CD8-positive, alpha-beta memory T cell (primary cell): ENCODE measurements around the gene SLBP. TPM values are rescaled to one million over a fixed set of nuclear protein-coding genes. Genes with fewer than 3 reads are reported as not detected.
A peak's percentile ranks its signal among the peaks of the same experiment; 100 is the strongest.

Source experiments
- CTCF ChIA-PET: fragments of 350-600 bp; sonication (Branson Sonifier 250); formaldehyde crosslinking; loops from one replicate; lab custom pipeline; 2021; ENCODE audit warnings: antibody characterized with exemption; lab: Charles Lee
- POLR2A ChIA-PET: fragments of 350-600 bp; sonication (Branson Sonifier 250); formaldehyde crosslinking; loops from one replicate; lab custom pipeline; 2021; ENCODE audit warnings: antibody characterized with exemption; lab: Charles Lee
- DNase-seq, 5 donors: peaks; one replicate each; pipeline versions ENCODE4 v3.0.0 to v3.0.0-alpha.2; 2020 to 2022; ENCODE audit warnings: mixed read lengths in 1 of 5
- H3K27ac ChIP-seq: one replicate; pipeline ENCODE4 v1.7.0; 2013; ENCODE audit warnings: low read depth, mild to moderate bottlenecking, low read length, moderate library complexity
- H3K27me3 ChIP-seq: 2 replicates; pipeline ENCODE4 v1.7.0; 2013; ENCODE audit warnings: low read length, mild to moderate bottlenecking; ENCODE audit not compliant: insufficient read depth, poor library complexity, severe bottlenecking
- H3K36me3 ChIP-seq: 2 replicates; pipeline ENCODE4 v1.7.0; 2013; ENCODE audit warnings: mild to moderate bottlenecking, low read length, moderate library complexity; ENCODE audit not compliant: insufficient read depth
- H3K4me1 ChIP-seq: 2 replicates; pipeline ENCODE4 v1.7.0; 2013; ENCODE audit warnings: mild to moderate bottlenecking, low read length, moderate library complexity; ENCODE audit not compliant: insufficient read depth
- H3K4me3 ChIP-seq: 2 replicates; pipeline ENCODE4 v1.7.0; 2013; ENCODE audit warnings: mild to moderate bottlenecking, low read length
- H3K9me3 ChIP-seq: 2 replicates; pipeline ENCODE4 v1.7.0; 2013; ENCODE audit warnings: mild to moderate bottlenecking, low read length
- H3K27ac Mint-ChIP-seq, 8 donors: one replicate each; pipeline ENCODE4 v1.8.0; 2020 to 2021; ENCODE audit warnings: mixed read lengths in 8 of 8, mild to moderate bottlenecking in 6 of 8, inconsistent platforms in 3 of 8, moderate library complexity in 3 of 8
- H3K27me3 Mint-ChIP-seq, 2 donors: one replicate each; pipeline ENCODE4 v1.8.0; 2020 to 2021; ENCODE audit warnings: mixed read lengths in 2 of 2, mild to moderate bottlenecking in 1 of 2, moderate library complexity in 1 of 2
- H3K36me3 Mint-ChIP-seq, 3 donors: one replicate each; pipeline ENCODE4 v1.8.0; 2020 to 2021; ENCODE audit warnings: mixed read lengths in 3 of 3, inconsistent platforms in 1 of 3, mild to moderate bottlenecking in 1 of 3
- H3K4me1 Mint-ChIP-seq, 3 donors: one replicate each; pipeline ENCODE4 v1.8.0; 2020 to 2021; ENCODE audit warnings: mixed read lengths in 3 of 3, inconsistent platforms in 1 of 3, mild to moderate bottlenecking in 1 of 3
- H3K4me3 Mint-ChIP-seq, 7 donors: one replicate each; pipeline ENCODE4 v1.8.0; 2020 to 2021; ENCODE audit warnings: mixed read lengths in 7 of 7, mild to moderate bottlenecking in 6 of 7, moderate library complexity in 4 of 7, inconsistent platforms in 2 of 7
- H3K9me3 Mint-ChIP-seq, 5 donors: one replicate each; pipeline ENCODE4 v1.8.0; 2020 to 2022; ENCODE audit warnings: mixed read lengths in 5 of 5, mild to moderate bottlenecking in 3 of 5, moderate library complexity in 2 of 5, inconsistent platforms in 1 of 5
- polyA plus RNA-seq: library from polyadenylated mRNA; unstranded; fragments of 300-500 nt; fragmentation: Illumina TruSeq; gene quantifications from one replicate; pipeline ENCODE4 v1.2.3, GENCODE V29; 2021
- total RNA-seq, 2 experiments: library from RNA; stranded (reverse); gene quantifications; one replicate each; pipeline ENCODE4 v1.2.3, GENCODE V29; 2021

Gene SLBP
- total and polyA plus RNA-seq, 3 experiments from 2014 or later: 71.6 to 164 (median 163) TPM

DNA sequence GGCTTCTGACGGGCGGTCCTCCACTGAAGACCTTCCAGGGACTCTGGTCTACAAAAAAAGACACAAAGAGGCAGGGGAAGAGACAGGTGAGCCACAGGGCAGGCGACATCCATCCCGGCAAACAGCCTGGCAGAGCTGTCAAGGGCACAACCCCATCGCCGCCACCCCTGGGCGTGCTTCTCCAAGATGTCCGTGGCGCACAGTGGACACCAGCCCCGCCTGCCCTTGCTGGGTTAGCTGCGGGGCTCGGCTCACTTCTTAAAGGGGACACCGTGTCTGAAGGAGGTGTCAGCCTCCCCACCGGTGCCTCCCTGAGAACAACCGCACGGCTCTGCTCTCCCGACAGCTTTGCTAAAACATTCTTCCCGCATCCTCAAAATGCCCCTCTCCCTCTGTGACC is 56.4 kb downstream of the SLBP start:
- H3K36me3 Mint-ChIP-seq: no peaks in the 10 kb centered on the region
- Histone ChIP-seq H3K27me3 (no peaks in the 10 kb centered on the region), H3K27ac (no peak overlapping the region), H3K4me1 (no peaks in the 10 kb centered on the region), H3K4me3 (no peak overlapping the region), H3K36me3 (no peaks in the 10 kb centered on the region), H3K9me3 (no peaks in the 10 kb centered on the region)
- no peaks in the 10 kb centered on the region for H3K9me3 Mint-ChIP-seq
- ChIA-PET POLR2A (no interaction called here), CTCF (no interaction called here)
- H3K4me3 Mint-ChIP-seq: no peak overlapping the region
- no peaks in the 10 kb centered on the region for H3K27me3 Mint-ChIP-seq
- H3K27ac Mint-ChIP-seq: no peak overlapping the region
- no peak for DNase-seq
- no peaks in the 10 kb centered on the region for H3K4me1 Mint-ChIP-seq

DNA sequence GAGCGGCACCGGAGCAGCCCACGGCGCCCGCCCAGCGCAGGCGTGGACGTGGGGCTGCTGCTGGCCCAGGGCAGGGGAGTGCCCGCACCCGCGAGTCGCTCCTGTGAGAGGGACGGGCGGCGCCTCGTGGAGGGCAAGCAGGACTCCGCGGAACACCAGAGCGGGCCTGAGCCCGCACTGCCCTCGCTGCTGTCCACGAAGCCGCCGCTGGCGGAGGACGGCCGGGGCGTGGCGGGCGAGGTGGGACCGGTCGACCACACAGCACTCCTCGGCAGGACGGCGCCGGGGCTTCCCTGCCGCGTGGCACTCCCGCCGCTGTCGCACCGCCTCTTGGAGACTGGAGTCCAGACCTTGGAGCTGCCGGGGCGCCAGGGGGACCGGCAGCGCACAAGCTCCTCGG is 57.0 kb downstream of the SLBP start:
- ChIA-PET POLR2A (no interaction called here), CTCF (no interaction called here)
- no peak overlapping the region for H3K4me3 ChIP-seq
- H3K36me3 ChIP-seq: no peaks in the 10 kb centered on the region
- H3K36me3 Mint-ChIP-seq: no peaks in the 10 kb centered on the region
- H3K27ac Mint-ChIP-seq: no peak overlapping the region
- H3K9me3 Mint-ChIP-seq: no peaks in the 10 kb centered on the region
- H3K9me3 ChIP-seq: no peaks in the 10 kb centered on the region
- no peaks in the 10 kb centered on the region for H3K27me3 Mint-ChIP-seq
- no peak overlapping the region for H3K27ac ChIP-seq
- no peaks in the 10 kb centered on the region for H3K4me1 Mint-ChIP-seq
- no peak overlapping the region for H3K4me3 Mint-ChIP-seq
- no peaks in the 10 kb centered on the region for H3K27me3 ChIP-seq
- no peak for DNase-seq
- H3K4me1 ChIP-seq: no peaks in the 10 kb centered on the region

DNA sequence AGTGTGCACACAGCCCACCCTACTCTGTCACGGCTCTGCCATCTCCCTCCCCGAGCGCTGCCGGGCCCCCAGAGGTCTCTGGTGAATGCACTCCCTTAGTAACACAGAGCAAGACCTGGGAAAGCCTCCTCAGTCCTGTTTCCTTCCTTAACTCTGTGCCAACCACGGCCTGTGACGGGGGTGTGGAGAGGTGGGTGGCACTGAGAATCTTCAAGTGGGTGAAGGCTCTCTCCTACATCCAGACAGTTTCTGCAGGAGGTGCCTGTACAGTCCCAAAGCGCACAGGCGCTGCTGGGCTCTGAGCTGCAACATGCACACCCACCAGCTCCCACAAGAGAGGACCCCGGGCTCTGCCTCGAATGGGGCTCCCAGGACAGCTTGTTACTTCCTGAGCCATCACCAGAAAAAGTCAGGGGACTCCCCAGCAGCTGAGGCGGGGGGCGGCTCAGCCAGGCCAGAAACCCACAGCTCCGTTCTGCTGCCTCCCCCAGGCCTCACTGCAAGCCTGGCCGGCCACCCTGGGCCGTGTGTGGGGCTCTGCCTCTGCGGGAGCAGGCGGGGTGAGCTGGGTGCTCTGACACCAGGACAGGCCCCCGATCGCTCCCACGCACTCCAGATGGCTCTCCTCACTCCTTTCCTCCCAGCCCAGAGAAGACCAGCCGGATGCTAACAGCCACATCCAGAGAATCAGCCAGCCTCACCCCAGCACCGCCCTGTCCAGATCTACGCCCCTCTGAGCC is 57.7 kb downstream of the SLBP start:
- Mint-ChIP-seq H3K27me3 (no peaks in the 10 kb centered on the region), H3K4me1 (no peaks in the 10 kb centered on the region), H3K9me3 (no peaks in the 10 kb centered on the region), H3K27ac (peak overlapping the region in 1 of 8 donors; percentile 6), H3K4me3 (no peak overlapping the region), H3K36me3 (no peaks in the 10 kb centered on the region)
- Histone ChIP-seq H3K27me3 (no peaks in the 10 kb centered on the region), H3K4me3 (no peak overlapping the region), H3K9me3 (no peaks in the 10 kb centered on the region), H3K36me3 (no peaks in the 10 kb centered on the region), H3K27ac (no peak overlapping the region), H3K4me1 (no peaks in the 10 kb centered on the region)
- POLR2A ChIA-PET: no interaction called here
- DNase-seq: no peak
- CTCF ChIA-PET: no interaction called here

DNA sequence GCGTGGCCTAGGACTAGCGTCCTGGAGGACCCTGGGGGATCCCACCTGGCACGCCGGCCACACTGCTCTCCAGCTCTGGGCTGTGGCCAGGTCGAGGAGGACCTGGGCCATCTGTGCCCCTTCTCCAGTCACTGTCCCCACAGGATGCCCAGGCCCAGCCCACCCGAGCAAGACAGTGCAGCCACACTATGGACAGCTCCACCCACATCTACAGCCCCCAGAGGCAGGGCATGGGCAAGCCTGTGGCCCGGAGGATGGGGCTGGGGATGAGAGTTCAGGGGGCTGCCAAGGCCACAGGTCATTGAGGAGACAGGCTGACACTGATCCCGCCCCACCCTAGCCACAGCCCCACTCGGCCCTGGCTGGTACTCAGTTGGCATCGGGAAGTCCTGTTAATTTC is 58.3 kb downstream of the SLBP start:
- CTCF ChIA-PET: no interaction called here
- H3K36me3 ChIP-seq: no peaks in the 10 kb centered on the region
- no peak for DNase-seq
- POLR2A ChIA-PET: no interaction called here
- peak overlapping the region in 1 of 8 donors; percentile 6 for H3K27ac Mint-ChIP-seq
- H3K36me3 Mint-ChIP-seq: no peaks in the 10 kb centered on the region
- H3K9me3 Mint-ChIP-seq: no peaks in the 10 kb centered on the region
- no peaks in the 10 kb centered on the region for H3K4me1 Mint-ChIP-seq
- no peaks in the 10 kb centered on the region for H3K27me3 Mint-ChIP-seq
- H3K4me3 ChIP-seq: no peak overlapping the region
- H3K9me3 ChIP-seq: no peaks in the 10 kb centered on the region
- no peak overlapping the region for H3K27ac ChIP-seq
- no peaks in the 10 kb centered on the region for H3K27me3 ChIP-seq
- no peaks in the 10 kb centered on the region for H3K4me1 ChIP-seq
- H3K4me3 Mint-ChIP-seq: no peak overlapping the region

DNA sequence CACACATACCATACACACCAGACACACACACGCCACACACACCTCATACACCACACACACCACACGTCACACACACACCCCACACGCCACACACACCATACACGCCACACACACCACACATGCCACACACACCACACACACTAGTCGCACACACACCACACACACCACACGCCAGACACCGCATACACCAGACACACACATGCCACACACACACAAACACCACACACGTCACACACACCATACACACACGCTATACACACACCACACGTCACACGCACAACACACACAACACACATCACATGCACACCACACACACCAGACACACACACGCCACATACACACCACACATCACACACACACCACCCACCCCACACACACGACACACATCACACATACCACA is 60.0 kb downstream of the SLBP start:
- POLR2A ChIA-PET: no interaction called here
- no peaks in the 10 kb centered on the region for H3K27me3 ChIP-seq
- H3K4me1 ChIP-seq: no peaks in the 10 kb centered on the region
- H3K36me3 ChIP-seq: no peaks in the 10 kb centered on the region
- H3K27ac Mint-ChIP-seq: no peak overlapping the region
- peaks cover 0 to 4% (median 3%) of the 10 kb centered on the region in 3 donors for H3K4me1 Mint-ChIP-seq
- no peaks in the 10 kb centered on the region for H3K9me3 ChIP-seq
- no peaks in the 10 kb centered on the region for H3K36me3 Mint-ChIP-seq
- H3K27ac ChIP-seq: no peak overlapping the region
- H3K4me3 Mint-ChIP-seq: no peak overlapping the region
- H3K4me3 ChIP-seq: no peak overlapping the region
- CTCF ChIA-PET: no interaction called here
- no peaks in the 10 kb centered on the region for H3K27me3 Mint-ChIP-seq
- DNase-seq: no peak
- no peaks in the 10 kb centered on the region for H3K9me3 Mint-ChIP-seq

DNA sequence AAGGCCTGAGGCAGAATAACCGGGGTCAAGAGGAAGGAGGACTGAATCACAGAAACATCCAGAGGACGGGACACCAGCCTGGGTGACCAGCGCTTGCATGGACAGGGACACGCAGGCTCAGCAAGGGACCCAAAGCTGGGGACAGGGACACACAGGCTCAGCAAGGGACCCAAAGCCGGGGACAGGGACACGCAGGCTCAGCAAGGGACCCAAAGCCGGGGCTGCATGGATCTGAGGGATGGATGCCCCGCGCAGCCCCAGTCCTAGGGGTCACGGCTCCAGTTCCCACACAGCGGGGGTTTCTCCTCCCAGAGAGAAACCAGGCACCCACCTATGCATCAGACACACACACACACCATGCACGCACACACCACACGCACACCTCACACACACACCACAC is 60.5 kb downstream of the SLBP start:
- CTCF ChIA-PET: no interaction called here
- Mint-ChIP-seq H3K36me3 (no peaks in the 10 kb centered on the region), H3K27me3 (no peaks in the 10 kb centered on the region), H3K9me3 (no peaks in the 10 kb centered on the region), H3K4me1 (peaks cover 0 to 4% (median 3%) of the 10 kb centered on the region in 3 donors), H3K4me3 (no peak overlapping the region), H3K27ac (no peak overlapping the region)
- Histone ChIP-seq H3K27ac (no peak overlapping the region), H3K9me3 (no peaks in the 10 kb centered on the region), H3K4me1 (no peaks in the 10 kb centered on the region), H3K4me3 (no peak overlapping the region), H3K27me3 (no peaks in the 10 kb centered on the region), H3K36me3 (no peaks in the 10 kb centered on the region)
- DNase-seq: no peak
- POLR2A ChIA-PET: no interaction called here

DNA sequence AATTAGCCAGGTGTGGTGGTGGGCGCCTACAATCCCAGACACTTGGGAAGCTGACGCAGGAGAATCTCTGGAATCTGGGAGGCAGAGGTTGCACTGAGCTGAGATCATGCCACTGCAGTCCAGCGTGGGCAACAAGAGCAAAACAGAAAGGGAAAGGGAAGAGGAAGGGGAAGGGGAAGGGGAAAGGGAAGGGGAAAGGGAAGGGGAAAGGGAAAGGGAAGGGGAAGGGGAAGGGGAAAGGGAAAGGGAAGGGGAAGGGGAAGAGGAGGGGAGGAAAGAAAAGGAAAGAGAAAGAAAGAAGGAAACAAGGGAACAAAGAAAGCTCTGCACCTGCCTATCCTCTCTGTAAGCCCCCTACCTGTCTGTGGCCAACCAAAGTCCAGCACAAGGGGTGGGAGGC is 63.2 kb downstream of the SLBP start:
- no peaks in the 10 kb centered on the region for H3K36me3 Mint-ChIP-seq
- no peak for DNase-seq
- peak overlapping the region in 1 of 8 donors; percentile 47 for H3K27ac Mint-ChIP-seq

DNA sequence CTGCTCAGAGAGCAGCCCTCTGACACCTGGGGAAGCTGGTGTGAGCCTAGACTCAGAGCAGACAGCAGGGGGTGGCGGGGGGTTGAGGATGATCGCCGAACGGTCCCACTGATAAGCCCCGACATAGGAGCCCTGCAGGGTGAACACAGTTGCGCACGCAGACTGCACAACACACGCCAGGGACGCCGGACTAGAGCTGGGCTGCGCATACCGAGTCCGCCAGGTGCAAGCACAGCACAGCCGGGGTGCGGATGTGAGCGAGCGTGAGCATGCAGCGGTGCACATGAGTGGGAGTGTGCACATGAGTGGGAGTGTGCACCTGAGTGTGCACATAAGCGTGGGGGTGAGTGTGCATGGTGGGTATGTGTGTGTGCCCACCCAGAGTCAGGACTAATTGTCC is 64.7 kb downstream of the SLBP start:
- CTCF ChIA-PET: interaction anchor here (0.9 to 1.4 kb wide), 3 partner anchors 11 to 65 kb away, joined by 3 to 5 read pairs (median 4); partner anchors contain the start of gene SLBP
- no peaks in the 10 kb centered on the region for H3K36me3 ChIP-seq
- no peaks in the 10 kb centered on the region for H3K27me3 ChIP-seq
- no peak overlapping the region for H3K4me3 ChIP-seq
- Mint-ChIP-seq H3K36me3 (no peaks in the 10 kb centered on the region), H3K9me3 (no peaks in the 10 kb centered on the region), H3K27me3 (no peaks in the 10 kb centered on the region), H3K4me1 (peaks cover 0 to 4% (median 3%) of the 10 kb centered on the region in 3 donors), H3K27ac (peak overlapping the region in 2 of 8 donors; percentile 23 to 47), H3K4me3 (no peak overlapping the region)
- H3K9me3 ChIP-seq: no peaks in the 10 kb centered on the region
- DNase-seq: no peak
- H3K27ac ChIP-seq: no peak overlapping the region
- POLR2A ChIA-PET: no interaction called here
- no peaks in the 10 kb centered on the region for H3K4me1 ChIP-seq

More for the DNA sequence above, 63.2 kb downstream of the SLBP start:
- Histone ChIP-seq H3K36me3 (no peaks in the 10 kb centered on the region), H3K27me3 (no peaks in the 10 kb centered on the region), H3K9me3 (no peaks in the 10 kb centered on the region), H3K4me1 (no peaks in the 10 kb centered on the region), H3K27ac (no peak overlapping the region), H3K4me3 (no peak overlapping the region)
- ChIA-PET POLR2A (no interaction called here), CTCF (no interaction called here)
- Mint-ChIP-seq H3K4me3 (no peak overlapping the region), H3K27me3 (no peaks in the 10 kb centered on the region), H3K9me3 (no peaks in the 10 kb centered on the region), H3K4me1 (peaks cover 0 to 4% (median 3%) of the 10 kb centered on the region in 3 donors)
